PC-9 (cell line): ENCODE data around the gene RAD9A. TPM values are rescaled to one million over a fixed set of nuclear protein-coding genes. Genes with fewer than 3 reads are reported as not detected.
A peak's percentile ranks its signal among the peaks of the same experiment; 100 is the strongest.

Source experiments
- BruUV-seq: library from RNA; stranded (reverse); fragments of 400-500 nt; replicated peaks from 2 replicates; lab custom pipeline; 2021; lab: Mats Ljungman, UMichigan
- CTCF ChIA-PET: fragments of 300-600 bp; sonication (Branson Sonifier 250); formaldehyde crosslinking; loops from one replicate; lab custom pipeline; 2022; ENCODE audit warnings: antibody characterized with exemption; lab: Charles Lee
- POLR2A ChIA-PET: fragments of 300-600 bp; sonication (Branson Sonifier 250); formaldehyde crosslinking; loops from one replicate; lab custom pipeline; 2022; ENCODE audit warnings: antibody characterized with exemption; ENCODE audit not compliant: unreplicated experiment; lab: Charles Lee
- DNase-seq, 2 experiments: peaks; one replicate each; pipeline versions ENCODE4 v3.0.0 to v3.0.0-alpha.2; 2015 to 2022; ENCODE audit warnings: mixed read lengths in 1 of 2
- H2AFZ ChIP-seq: fragments of 200-600 bp; sonication (generic); 2 replicates; pipeline ENCODE4 v1.8.1; 2017; ENCODE audit warnings: antibody characterized with exemption
- H3F3A ChIP-seq: fragments of 200-600 bp; sonication (generic); 2 replicates; pipeline ENCODE4 v1.8.1; 2017; ENCODE audit warnings: antibody characterized with exemption, mild to moderate bottlenecking, low read depth; ENCODE audit not compliant: insufficient read depth
- H3K27ac ChIP-seq: fragments of 200-600 bp; sonication (generic); 2 replicates; pipeline ENCODE4 v1.6.1; 2016; ENCODE audit warnings: mixed run types
- H3K27me3 ChIP-seq: fragments of 200-600 bp; sonication (generic); 2 replicates; pipeline ENCODE4 v1.6.1; 2016; ENCODE audit warnings: low read depth, mixed run types; ENCODE audit not compliant: insufficient read depth
- H3K36me3 ChIP-seq: fragments of 200-600 bp; sonication (generic); 2 replicates; pipeline ENCODE4 v1.6.1; 2016; ENCODE audit warnings: low read depth, mixed run types
- H3K4me1 ChIP-seq: fragments of 200-600 bp; sonication (generic); replicated peaks from 2 replicates; pipeline ENCODE4 v1.6.1; 2016; ENCODE audit warnings: mixed run types; ENCODE audit not compliant: insufficient read depth
- H3K4me2 ChIP-seq: fragments of 200-600 bp; sonication (generic); 2 replicates; pipeline ENCODE4 v1.6.1; 2017; ENCODE audit warnings: mixed run types
- H3K4me3 ChIP-seq: fragments of 200-600 bp; sonication (generic); 2 replicates; pipeline ENCODE4 v1.6.1; 2016; ENCODE audit warnings: mixed run types
- H3K79me2 ChIP-seq: fragments of 200-600 bp; sonication (generic); 2 replicates; pipeline ENCODE4 v1.6.1; 2017; ENCODE audit warnings: low read depth, mixed run types
- H3K9me2 ChIP-seq: fragments of 200-600 bp; sonication (generic); 2 replicates; pipeline ENCODE4 v1.8.1; 2017; ENCODE audit warnings: mild to moderate bottlenecking; ENCODE audit not compliant: insufficient read depth
- H3K9me3 ChIP-seq: fragments of 200-600 bp; sonication (generic); 2 replicates; pipeline ENCODE4 v1.8.1; 2016; ENCODE audit warnings: low read depth; ENCODE audit not compliant: insufficient read depth
- H4K20me1 ChIP-seq: fragments of 200-600 bp; sonication (generic); 2 replicates; pipeline ENCODE4 v1.8.1; 2017; ENCODE audit not compliant: insufficient read depth
- CTCF ChIP-seq: fragments of 200-600 bp; sonication (generic); conservative IDR thresholded peaks from 2 replicates; pipeline ENCODE4 v1.6.1; 2017; ENCODE audit warnings: mixed run types, antibody characterized with exemption, mild to moderate bottlenecking, moderate library complexity
- EZH2 ChIP-seq: fragments of 200-600 bp; sonication (generic); IDR thresholded peaks from 2 replicates; pipeline ENCODE4 v1.8.0; 2017; ENCODE audit warnings: antibody characterized with exemption, low read depth
- intact Hi-C: fragments of 100-400 bp; cut with micrococcal nuclease; formaldehyde crosslinking; loops from one replicate; pipeline ENCODE4 v1.10.0; 2022; ENCODE audit not compliant: unreplicated experiment
- total RNA-seq: library from RNA; stranded (reverse); gene quantifications from 2 replicates; pipeline ENCODE4 v1.2.3, GENCODE V29; 2021

RAD9A gene
- total RNA-seq, 1 experiment from 2014 or later, result 62.8 TPM

- Histone ChIP-seq H3K4me1 (0 out of 2 replicates have a peak, but pooled peaks cover 8% of the 10 kb centered on the region), H3K27ac (no peak overlapping the region), H2AFZ (no peak overlapping the region), H3K36me3 (no peaks in the 10 kb centered on the region; the same call in 1 of the 2 replicates), H3K4me2 (no peak overlapping the region), H4K20me1 (peaks cover 6% of the 10 kb centered on the region; the same call in 1 of the 2 replicates), H3K4me3 (no peak overlapping the region), H3K79me2 (peaks cover 3% of the 10 kb centered on the region), H3K9me2 (no peaks in the 10 kb centered on the region), H3K27me3 (no peaks in the 10 kb centered on the region), H3K9me3 (no peaks in the 10 kb centered on the region), H3F3A (peaks cover 33% of the 10 kb centered on the region)
- ChIA-PET POLR2A (no interaction called here), CTCF (no interaction called here)
- TF ChIP-seq EZH2 (no peak), CTCF (no peak)
- intact Hi-C loops, result no loop called here
- DNase-seq, result peak in 1 of 2 experiments; percentile 47
- BruUV-seq, result no TSS peak
Measured at GRCh38 chr11:67435031-67435726, 43.4 kb downstream of the RAD9A start.

DNA sequence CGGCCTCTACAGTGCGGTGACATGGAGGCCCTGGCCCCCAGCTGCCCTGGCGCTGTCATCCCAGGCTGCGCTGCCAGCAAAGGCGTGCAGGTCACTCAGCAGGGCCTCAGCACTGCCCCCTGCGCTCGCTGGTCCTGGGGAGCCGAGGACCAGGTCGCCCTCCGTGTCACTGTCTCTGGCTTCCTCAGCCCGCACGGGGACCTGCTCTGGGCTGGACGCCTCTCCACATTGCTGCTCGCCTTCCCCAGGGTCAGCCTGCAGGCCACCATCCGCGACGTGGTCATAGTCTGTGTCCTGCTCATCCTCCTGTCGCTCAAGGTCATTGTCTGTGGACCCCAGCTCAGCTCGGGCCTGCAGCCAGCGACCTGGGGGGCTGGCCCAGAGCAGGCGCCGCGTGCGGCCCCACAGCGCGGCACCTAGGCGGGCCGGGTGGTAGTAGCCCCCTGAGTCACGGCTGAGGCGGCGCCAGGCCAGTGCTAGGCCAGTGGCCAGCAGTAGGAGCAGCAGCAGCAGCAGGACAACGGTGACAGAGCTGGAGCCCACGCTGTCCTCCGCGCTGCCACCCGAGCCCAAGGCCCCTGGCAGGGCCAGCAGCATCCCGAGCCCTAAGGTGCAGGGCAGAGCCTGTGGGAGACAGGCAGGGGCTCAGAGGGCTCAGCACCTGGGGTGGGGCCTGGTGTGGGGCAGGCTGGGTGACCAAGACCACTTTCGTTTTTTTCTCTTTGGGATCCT, 44.1 kb downstream of the RAD9A start:
- POLR2A ChIA-PET, result interaction anchor here (0.5 kb wide), 1 partner anchor 62 kb away, joined by 3 read pairs; no protein-coding TSS in a partner anchor

More for the DNA sequence above, 44.1 kb downstream of the RAD9A start:
- H2AFZ ChIP-seq, result no peak overlapping the region
- no peaks in the 10 kb centered on the region; the same call in none of the 2 replicates for H3K36me3 ChIP-seq
- DNase-seq, result no peak
- CTCF ChIA-PET, result no interaction called here
- H3K79me2 ChIP-seq, result no peaks in the 10 kb centered on the region
- no peaks in the 10 kb centered on the region for H3K27me3 ChIP-seq
- BruUV-seq, result no TSS peak
- H4K20me1 ChIP-seq, result peaks cover 6% of the 10 kb centered on the region; the same call in 1 of the 2 replicates
- 0 out of 2 replicates have a peak, but pooled peaks cover 8% of the 10 kb centered on the region for H3K4me1 ChIP-seq
- intact Hi-C loops, result no loop called here
- TF ChIP-seq CTCF (no peak), EZH2 (no peak)
- H3F3A ChIP-seq, result peaks cover 32% of the 10 kb centered on the region
- no peak overlapping the region for H3K4me3 ChIP-seq
- H3K9me2 ChIP-seq, result no peaks in the 10 kb centered on the region
- H3K27ac ChIP-seq, result no peak overlapping the region
- no peaks in the 10 kb centered on the region for H3K9me3 ChIP-seq
- no peak overlapping the region for H3K4me2 ChIP-seq
